NOMO-1 treated with DMSO at 0.1 percent for 48 hours (cell line): Measurements from ENCODE around the gene PTPN22.

Source experiments
- DNase-seq: peaks from one replicate; lab custom pipeline; 2025; ENCODE audit not compliant: unreplicated experiment; lab: John Stamatoyannopoulos, UW

The PTPN22 gene

DNA sequence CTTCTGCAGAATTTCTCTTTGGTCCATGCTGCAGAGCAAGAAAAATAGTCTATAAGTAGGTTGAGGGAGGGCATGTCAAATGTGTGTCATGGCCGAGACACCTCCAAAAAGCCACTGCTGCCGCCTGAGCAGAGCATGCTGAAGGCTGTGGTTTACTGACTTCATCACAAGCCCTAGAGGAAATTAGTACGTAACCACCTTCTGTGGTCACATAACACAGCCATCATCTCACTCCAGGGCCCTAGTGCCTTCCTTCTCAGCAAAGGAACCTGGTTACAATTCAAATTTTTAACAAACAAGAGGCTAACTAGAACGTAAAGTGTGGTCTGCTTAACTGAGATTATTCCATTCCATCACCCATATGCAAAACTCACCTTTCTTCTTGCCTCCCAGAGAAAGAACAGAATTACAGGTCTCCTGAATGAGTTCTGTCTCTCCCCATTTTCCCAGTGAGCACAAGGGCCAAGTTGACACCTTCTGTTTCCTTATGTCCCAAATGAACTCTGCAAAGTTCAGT is at the start of gene PTPN22:
Gene PTPN22 (minus strand): TSS at position 116 of the 517 bp plus-strand sequence.
- DNase-seq: peak; percentile 94

DNA sequence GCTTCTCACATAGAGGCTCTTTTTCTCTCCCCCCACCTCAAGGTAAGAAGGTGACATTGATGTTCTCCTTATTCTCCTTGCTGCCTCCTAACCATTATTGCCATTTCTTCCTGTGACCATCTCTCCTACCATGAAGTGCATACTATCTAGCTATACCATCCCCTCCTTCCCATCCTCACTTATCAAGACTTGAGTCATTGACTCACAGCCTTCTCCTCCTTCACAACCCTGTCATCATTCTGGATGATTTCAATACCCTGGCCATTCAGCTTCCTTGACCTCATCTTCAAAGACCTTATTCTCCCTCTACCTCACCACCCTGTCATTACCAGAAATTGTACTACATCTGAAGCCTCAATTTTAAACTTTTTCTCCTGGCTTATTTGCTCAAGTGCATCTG is 46.7 kb upstream of the PTPN22 start:
- DNase-seq: no peak

DNA sequence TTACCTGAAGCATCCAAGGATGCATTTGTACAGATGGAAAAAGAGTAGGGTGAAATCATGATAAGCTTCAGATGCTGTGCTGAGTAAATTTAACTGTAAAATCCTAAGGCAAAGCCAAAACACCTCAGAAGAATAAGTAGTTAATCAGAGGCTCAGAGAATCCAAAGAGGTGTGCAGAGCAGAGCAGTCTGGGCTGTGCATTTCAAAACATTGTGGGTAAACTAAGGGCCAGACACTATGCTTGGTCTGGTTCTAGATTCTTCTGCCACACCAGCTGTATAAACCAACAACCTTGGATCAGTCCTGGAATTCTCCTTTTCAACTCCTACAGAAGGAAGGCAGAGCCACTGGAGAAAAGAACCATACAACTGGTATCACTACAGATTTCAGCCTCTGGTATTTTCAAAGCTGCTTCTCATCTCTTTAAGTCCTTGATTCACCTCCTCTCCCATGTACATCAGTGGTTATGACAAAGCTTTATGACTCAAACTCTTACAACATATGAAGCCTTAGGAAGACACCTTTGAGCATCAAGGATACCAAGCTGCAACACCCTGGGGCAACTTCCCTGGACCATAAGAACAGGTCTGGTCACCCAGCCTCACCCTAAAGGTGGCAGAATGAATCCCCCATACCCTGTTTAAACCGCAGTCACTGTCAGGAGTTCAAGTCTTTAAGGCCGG is 46.0 kb upstream of the PTPN22 start:
- peak; percentile 2 for DNase-seq

- no peak for DNase-seq
Observed at GRCh38 chr1:113916974-113917373, 45.5 kb upstream of the PTPN22 start.

- no peak for DNase-seq
Observed at GRCh38 chr1:113913887-113914664, 42.6 kb upstream of the PTPN22 start.

DNA sequence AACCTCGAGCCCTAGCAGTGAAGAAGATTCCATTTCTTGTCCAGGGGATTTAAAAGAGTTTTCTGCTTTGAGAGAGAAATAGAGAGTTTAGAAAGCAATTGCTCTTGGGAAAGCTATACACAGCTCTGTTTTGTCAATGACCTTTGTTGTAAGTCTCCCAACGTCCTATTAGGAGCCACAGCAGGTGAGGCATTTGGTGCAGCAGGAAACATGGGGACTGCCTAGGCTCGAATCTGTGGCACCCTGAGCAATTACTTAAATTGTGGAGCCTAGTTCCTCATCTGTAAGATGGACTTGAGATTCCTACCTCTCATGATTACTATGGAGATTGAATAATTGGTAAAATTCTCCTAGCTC is 41.8 kb upstream of the PTPN22 start:
- no peak for DNase-seq

DNA sequence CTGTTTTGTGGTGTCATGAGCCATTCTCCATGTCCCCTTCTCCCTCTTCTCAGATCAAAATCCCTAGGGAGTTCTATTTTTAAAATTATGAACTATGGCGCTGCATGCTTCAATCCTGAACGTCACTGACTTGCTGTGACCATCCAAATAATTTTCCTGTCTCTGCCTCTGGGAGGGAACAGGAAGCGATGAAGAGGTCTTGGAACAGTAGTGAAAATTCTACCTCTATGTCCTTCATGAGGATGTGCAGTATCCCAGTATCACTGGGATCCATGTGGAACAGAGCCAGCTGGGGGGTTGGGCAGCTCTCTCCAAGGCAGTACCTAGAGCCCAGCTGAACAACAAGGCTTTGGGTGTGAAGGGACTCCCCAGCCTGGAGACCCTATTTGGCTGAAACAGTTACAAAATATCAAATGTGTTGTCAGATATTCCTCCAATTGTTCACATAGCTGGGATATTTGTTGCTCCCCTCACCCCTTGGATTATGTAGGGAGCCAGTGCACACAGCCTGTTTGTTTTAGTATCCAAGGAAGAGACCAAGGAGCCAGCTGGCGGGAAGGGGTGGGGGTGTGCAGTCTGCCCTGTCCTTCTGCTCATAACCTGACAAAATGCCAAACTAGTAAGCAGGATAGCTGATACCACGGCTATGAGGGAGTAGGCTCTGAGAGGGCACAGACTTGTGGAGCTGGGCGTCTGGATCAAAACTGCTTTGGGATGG is 41.2 kb upstream of the PTPN22 start:
- DNase-seq: no peak

- DNase-seq: no peak
Observed at GRCh38 chr1:113905435-113905861, 33.9 kb upstream of the PTPN22 start.

- peak; percentile 100 for DNase-seq
Observed at GRCh38 chr1:113904674-113905434, 33.3 kb upstream of the PTPN22 start, which contains the start of the genes AP4B1 and DCLRE1B. Gene AP4B1, minus strand, starts transcription at chr1:113904799. Its CDS starts 82 bp downstream, at chr1:113904717. Gene DCLRE1B, plus strand, starts transcription at chr1:113905326. Its CDS starts 261 bp downstream, at chr1:113905587.

- peak; percentile 62 for DNase-seq
Observed at GRCh38 chr1:113904293-113904673, 32.8 kb upstream of the PTPN22 start.

DNA sequence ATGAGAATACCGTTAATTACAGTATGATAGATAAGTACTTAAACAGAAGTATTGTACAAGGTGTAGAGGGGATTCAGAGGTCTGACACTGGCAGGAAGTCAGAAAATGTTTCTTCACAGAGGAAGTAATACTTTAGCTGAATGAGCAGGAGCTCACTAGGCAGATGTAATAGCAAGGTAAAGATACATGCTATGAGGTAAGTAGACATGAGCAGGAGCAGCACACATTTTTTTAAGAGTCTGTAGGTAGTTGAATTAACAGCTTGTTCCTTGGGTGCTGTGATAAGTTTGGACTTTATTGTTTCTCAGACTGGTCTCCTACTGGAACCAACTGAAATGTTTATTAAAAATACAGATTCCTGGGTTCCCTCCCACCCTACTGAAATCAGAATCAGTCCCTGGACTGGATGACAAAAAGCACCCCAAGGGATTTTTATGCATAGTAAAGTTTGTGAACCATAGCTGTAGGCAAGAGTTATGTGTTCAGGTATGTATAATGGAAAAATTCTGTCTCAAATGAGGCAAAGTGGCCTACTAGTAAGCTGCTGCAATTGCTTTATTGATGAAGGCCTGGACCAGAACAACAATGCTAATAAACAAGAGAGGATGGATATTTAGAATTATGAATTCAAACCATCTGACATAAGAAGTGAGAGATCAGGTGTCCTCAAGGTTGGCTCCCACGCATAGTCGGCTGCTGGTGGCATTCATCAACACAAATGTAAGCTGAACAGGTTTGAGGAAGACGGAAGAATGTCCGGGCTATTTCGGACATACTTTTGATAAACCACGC is 32.2 kb upstream of the PTPN22 start:
- peak; percentile 55 for DNase-seq

- DNase-seq: no peak
Observed at GRCh38 chr1:113901191-113901590, 29.7 kb upstream of the PTPN22 start.

GRCh38 chr1:113899111-113899510 is 27.6 kb upstream of the PTPN22 start:
- no peak for DNase-seq

GRCh38 chr1:113898241-113898814 is 26.8 kb upstream of the PTPN22 start:
- DNase-seq: peak; percentile 36

DNA sequence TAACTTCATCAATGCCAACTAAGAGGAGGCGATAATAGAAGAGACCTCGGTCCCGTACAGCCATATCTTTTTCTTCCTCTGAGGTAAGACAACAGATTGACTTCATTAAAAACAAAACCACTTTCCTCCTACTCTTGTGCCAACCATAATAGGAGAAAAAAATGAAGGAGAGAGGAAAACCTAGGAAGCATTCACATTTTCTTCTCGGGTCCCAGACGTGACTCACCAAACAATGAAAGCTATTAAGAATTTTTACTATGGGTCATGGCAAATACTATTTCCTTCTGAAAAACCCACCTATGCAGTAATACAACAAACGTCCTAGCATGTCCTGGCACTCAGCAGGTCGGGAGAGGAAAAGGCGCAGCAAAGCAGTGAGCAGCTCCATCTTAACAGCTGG is 24.4 kb upstream of the PTPN22 start:
- no peak for DNase-seq

DNA sequence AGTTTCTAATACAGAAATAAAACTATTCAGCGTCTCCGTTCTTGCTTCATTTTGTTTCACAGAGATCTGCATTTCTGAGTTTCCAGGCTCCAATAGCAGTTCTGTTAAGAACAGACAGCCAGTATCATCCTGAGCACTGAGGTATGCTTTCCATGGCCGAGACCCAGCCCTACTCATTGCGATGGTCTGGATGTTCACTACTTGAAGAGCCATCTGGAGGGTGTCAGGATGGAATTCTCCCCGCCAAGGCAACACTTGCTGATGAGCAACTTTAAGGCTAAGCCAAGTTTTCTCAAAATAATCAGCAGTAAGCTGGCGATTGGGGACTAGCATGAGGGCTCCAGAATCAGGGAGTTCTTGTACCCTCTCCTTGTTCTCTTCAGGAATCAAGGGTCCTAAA is 23.6 kb upstream of the PTPN22 start:
- no peak for DNase-seq

DNA sequence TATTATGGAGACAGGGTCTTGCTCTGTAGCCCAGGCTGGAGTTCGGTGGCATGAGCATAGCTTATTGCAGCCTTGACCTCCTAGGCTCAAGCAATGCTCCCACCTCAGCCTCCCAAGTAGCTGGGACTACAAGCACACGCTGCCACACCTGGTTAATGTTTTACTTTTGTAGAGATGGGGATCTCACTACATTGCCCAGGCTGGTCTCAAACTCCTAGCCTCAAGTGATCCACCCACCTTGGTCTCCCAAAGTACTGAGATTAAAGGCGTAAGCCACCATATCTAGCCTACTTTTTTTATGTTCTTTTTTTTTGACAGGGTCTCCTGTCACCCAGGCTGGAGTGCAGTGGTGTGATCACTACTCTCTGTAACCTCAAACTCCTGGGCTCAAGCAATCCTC is 21.8 kb upstream of the PTPN22 start:
- no peak for DNase-seq

DNA sequence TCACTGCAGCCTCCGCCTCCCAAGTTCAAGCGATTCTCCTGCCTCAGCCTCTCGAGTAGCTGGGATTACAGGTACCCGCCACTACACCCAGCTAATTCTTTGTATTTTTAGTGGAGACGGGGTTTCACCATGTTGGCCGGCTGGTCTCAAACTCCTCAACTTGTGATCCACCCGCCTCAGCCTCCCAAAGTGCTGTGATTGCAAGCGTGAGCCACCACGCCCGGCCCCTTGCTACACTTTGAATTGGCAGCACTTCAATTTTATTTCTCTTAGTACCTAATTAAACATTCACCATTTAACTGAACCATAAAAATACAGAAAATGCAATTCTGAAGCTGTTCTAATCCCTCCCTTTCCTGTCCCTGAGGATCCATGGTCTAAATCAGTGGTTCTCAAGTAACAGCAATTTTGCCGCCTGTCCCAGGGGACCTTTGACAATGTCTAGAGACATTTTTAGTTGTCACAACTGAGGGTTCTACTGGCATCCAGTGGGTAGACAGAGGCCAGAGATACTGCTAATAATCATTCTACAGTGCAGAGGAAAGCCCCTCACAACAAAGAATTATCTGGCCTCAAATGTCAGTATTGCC is 20.2 kb upstream of the PTPN22 start:
- DNase-seq: no peak

- no peak for DNase-seq
Observed at GRCh38 chr1:113890816-113891215, 19.3 kb upstream of the PTPN22 start.
